GM21526 (cell line): ENCODE results near the gene SPECC1.

ENCODE experiments used
- ATAC-seq: cut with Tn5 transposase; IDR thresholded peaks from one replicate; pipeline ENCODE4 v1.9.1; 2021; ENCODE audit warnings: moderate library complexity; ENCODE audit not compliant: unreplicated experiment, low FRiP score

SPECC1 gene

GRCh38 chr17:20200865-20201458 lies 191.8 kb downstream of the SPECC1 start:
- ATAC-seq, result no peak

- no peak for ATAC-seq
Measured at GRCh38 chr17:20202141-20202621, 193.0 kb downstream of the SPECC1 start.

GRCh38 chr17:20203018-20203417 lies 193.9 kb downstream of the SPECC1 start:
- ATAC-seq, result no peak

GRCh38 chr17:20203761-20204263 lies 194.7 kb downstream of the SPECC1 start:
- ATAC-seq, result no peak

- no peak for ATAC-seq
Measured at GRCh38 chr17:20205609-20206008, 196.4 kb downstream of the SPECC1 start.

- no peak for ATAC-seq
Measured at GRCh38 chr17:20206068-20206467, 196.9 kb downstream of the SPECC1 start.

GRCh38 chr17:20206591-20206990 lies 197.4 kb downstream of the SPECC1 start:
- ATAC-seq, result no peak

- ATAC-seq, result no peak
Measured at GRCh38 chr17:20207262-20207985, 198.3 kb downstream of the SPECC1 start.

GRCh38 chr17:20208717-20209116 lies 199.6 kb downstream of the SPECC1 start:
- ATAC-seq, result no peak

- ATAC-seq, result no peak
Measured at GRCh38 chr17:20210180-20210579, 201.0 kb downstream of the SPECC1 start.

- ATAC-seq, result no peak
Measured at GRCh38 chr17:20210614-20211013, 201.5 kb downstream of the SPECC1 start.

GRCh38 chr17:20211246-20211645 lies 202.1 kb downstream of the SPECC1 start:
- ATAC-seq, result no peak

GRCh38 chr17:20213449-20213848 lies 204.3 kb downstream of the SPECC1 start:
- ATAC-seq, result no peak

- no peak for ATAC-seq
Measured at GRCh38 chr17:20214794-20215193, 205.6 kb downstream of the SPECC1 start.

- ATAC-seq, result no peak
Measured at GRCh38 chr17:20216154-20216815, 207.1 kb downstream of the SPECC1 start.

- no peak for ATAC-seq
Measured at GRCh38 chr17:20216853-20217252, 207.7 kb downstream of the SPECC1 start.

- ATAC-seq, result no peak
Measured at GRCh38 chr17:20217677-20218076, 208.5 kb downstream of the SPECC1 start.

GRCh38 chr17:20218272-20218671 lies 209.1 kb downstream of the SPECC1 start:
- no peak for ATAC-seq

GRCh38 chr17:20223808-20224328 lies 214.7 kb downstream of the SPECC1 start:
- no peak for ATAC-seq

GRCh38 chr17:20224379-20224778 lies 215.2 kb downstream of the SPECC1 start:
- ATAC-seq, result no peak
